GM19467 (cell line): ENCODE results near the gene VPS29.
"Not testable (repeated sequence)": the region's sequence is repeated elsewhere in the genome, so short reads cannot be mapped to it uniquely, and the experiment has no call there.

Experiments used
- ATAC-seq: cut with Tn5 transposase; IDR thresholded peaks from one replicate; pipeline ENCODE4 v1.9.1; 2021; ENCODE audit warnings: mild to moderate bottlenecking, moderate library complexity; ENCODE audit not compliant: unreplicated experiment

Gene VPS29

GRCh38 chr12:110501752-110502738, at the start of gene VPS29, which contains the start of gene RAD9B:
Gene VPS29, minus strand, starts transcription at chr12:110502111. Its CDS starts 60 bp downstream, at chr12:110502051.
Gene RAD9B, plus strand, starts transcription at chr12:110502331. Its CDS starts 7 bp downstream, at chr12:110502338.
- peak; percentile 93 for ATAC-seq

- ATAC-seq = no peak
Measured at GRCh38 chr12:110550981-110551380, 49.1 kb upstream of the VPS29 start.

- no peak for ATAC-seq
Measured at GRCh38 chr12:110549716-110550115, 47.8 kb upstream of the VPS29 start.

DNA sequence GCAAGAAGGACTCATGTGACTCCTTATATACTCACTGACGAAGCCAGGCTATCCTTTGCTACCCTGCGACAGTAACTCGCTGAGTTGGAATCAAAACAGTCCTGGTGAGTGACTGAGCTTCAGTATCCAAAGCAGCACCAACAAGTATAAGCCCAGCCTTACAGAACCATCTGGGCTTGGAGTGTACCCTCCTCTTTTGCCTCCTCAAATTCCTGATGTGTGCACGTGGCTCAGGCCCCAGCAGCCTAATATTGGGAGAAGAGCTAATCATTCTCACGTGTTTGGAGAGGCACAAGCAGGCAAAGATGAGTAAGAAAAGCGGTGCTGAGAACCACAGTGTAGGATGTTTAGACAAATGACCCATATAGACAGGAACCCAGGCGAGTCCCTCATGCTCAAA, 46.8 kb upstream of the VPS29 start:
- ATAC-seq = no peak

GRCh38 chr12:110547090-110547489, 45.2 kb upstream of the VPS29 start:
- ATAC-seq = no peak

- no peak for ATAC-seq
Measured at GRCh38 chr12:110546339-110546738, 44.4 kb upstream of the VPS29 start.

DNA sequence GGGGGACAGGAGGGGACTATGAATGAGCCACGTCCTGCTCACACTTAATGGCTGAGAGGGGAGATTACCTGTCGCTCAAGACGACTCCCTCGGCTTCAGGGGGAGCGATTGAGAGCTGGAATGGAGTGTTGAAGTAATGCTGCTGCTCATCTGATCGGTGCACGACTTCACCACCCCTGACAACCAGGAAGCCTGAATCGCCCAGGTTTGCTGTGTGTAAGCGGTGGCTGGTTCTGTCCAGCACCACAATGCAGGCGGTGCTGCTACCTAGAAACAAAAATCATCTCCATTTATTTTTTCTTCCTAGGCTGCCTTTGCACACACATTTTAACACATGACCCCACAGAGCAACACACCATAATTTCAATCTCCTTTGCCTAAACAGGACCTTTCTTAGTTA, 43.9 kb upstream of the VPS29 start:
- no peak for ATAC-seq

DNA sequence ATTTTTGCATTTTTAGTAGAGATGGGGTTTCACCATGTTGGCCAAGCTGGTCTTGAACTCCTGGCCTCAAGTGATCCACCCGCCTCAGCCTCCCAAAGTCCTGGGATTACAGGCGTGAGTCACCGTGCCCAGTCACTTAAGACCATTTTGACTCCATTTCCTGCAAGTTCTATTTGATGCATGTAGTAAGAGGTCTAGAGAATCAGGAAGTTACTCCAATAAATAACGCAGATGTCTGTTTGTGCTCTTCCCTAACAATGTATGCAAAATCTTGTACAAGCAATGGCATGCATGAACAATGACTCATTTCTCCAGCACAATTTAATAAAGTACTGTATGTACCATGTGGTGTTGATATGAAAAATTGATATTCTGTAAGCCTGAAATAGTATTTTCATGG, 43.3 kb upstream of the VPS29 start:
- ATAC-seq = not testable (repeated sequence)

GRCh38 chr12:110543965-110544364, 42.1 kb upstream of the VPS29 start:
- no peak for ATAC-seq

- ATAC-seq = no peak
Measured at GRCh38 chr12:110543252-110543959, 41.5 kb upstream of the VPS29 start.

GRCh38 chr12:110540048-110540447, 38.1 kb upstream of the VPS29 start:
- ATAC-seq = no peak

- ATAC-seq = no peak
Measured at GRCh38 chr12:110538869-110539622, 37.1 kb upstream of the VPS29 start.

DNA sequence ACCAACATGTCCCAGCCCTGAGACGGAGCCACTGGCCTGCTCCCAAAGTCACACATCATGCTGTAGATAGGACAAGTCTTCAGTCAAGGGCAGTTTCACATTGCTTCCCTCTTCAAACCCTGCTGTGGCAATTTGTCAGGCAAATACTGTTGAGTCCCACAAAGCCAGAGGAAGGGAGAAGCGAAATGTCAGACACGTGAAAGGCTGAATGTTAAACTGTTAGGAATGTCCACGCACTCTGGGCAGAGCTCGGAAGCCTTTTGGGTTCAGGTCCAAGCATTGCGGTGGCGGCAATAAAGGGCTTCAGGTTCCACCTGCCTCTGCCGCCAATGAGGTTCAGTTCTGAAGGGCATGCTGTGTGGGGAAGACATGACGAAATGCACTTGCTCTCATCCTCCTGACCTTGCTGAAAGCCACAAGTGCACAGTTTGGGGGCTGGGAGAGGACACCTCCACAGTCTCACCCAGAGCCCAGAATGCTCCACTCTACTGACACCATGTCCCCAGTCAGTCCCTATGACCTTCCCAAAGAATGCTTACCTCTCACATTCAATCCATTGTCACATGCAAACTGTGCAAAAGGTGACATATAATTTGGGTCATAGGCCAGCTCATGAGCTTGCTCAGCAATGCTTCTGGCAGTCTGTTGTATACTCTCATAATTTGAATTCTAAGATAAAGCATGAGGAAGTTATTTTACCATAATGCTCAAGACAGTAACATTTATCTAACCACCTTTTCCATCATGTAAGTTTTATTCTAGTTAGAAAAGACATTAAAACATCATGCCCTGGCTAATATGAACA, 35.9 kb upstream of the VPS29 start:
- no peak for ATAC-seq

DNA sequence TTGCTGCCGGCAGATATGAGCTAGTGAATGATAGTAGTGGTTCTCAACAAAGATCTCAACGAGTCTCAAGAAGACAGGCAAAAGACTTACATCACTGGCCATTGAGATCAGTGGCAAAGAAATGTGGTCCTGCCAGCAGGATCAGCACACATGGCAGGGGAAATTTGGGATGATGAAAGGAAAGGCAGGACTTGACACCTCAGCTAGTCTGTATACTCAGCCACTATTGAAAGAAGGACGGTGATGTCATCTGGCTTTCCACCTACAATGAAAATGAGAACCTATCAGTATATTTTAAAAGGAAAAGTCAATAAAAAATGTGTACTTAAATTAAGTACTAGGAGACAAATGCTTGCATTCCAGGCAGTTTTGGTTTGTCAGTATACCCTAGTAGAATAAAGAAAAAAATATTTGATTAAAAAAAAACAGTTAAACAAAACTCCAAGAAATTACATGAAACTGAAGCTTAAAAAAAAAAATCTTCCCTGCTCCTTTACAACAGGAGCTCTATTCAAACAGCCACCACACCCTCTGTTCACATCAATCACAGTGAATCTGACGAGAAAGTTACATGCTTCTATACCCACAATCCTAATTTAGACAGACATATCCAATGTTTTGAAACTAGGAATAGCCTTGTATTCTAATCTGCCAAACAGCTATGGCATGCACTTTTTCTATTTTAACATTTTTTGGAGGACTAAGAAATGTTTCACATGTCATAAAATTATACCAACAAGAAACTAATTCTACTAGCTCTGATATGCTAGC, 35.1 kb upstream of the VPS29 start:
- no peak for ATAC-seq

DNA sequence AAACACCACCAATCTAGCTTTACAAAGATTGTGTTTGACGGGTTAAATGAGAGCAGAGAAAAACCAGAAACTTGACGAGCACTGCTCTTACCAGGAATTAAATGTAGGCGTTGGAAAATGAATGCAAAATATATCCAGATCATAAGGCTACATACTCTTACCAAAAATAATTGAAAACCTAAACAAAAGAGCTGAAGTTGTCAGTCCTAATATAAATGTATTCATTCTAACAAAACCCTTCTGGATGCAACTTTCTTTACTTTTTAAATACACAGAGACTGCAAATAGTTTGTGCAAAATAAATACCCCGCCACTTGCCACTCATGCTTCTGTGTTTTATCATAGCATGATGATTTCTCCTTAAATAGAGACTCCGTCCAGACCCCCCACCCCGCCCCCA, 32.9 kb upstream of the VPS29 start:
- no peak for ATAC-seq

DNA sequence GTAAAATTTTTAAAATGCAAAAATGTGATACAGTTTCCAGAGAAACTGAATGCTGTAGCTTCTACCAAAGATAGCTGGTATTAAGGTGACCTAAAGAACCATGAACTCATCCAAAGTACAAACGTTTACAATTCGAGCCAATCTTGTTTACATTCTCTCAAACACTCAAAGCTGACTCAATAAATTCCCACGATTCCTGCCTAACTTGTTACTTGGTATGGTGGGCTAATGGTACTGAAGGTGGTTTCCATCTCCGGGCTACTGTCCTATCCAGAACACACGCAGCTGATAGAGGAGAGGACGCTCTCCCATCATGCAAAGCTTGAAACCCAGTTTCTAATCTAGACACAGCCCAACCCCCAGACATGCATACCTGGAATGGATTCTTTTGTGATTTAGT, 31.7 kb upstream of the VPS29 start:
- ATAC-seq = no peak

DNA sequence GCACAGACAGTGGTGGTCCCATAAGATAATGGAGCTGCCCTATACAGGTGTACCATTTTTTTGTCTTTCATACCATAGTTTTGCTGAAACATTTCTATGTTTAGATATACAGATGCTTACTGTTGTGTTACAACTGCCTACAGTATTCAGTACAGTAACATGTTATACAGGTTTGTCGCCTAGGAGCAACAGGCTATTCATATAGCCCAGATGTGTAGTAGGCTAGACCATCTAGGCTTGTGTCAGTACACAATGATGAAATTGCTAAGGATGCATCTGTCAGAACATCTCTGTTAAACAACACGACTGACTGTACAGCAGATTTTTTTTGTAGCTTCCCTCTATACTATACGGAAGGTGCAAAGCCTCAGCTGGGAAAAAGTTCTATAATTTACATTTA, 30.7 kb upstream of the VPS29 start:
- ATAC-seq = no peak

DNA sequence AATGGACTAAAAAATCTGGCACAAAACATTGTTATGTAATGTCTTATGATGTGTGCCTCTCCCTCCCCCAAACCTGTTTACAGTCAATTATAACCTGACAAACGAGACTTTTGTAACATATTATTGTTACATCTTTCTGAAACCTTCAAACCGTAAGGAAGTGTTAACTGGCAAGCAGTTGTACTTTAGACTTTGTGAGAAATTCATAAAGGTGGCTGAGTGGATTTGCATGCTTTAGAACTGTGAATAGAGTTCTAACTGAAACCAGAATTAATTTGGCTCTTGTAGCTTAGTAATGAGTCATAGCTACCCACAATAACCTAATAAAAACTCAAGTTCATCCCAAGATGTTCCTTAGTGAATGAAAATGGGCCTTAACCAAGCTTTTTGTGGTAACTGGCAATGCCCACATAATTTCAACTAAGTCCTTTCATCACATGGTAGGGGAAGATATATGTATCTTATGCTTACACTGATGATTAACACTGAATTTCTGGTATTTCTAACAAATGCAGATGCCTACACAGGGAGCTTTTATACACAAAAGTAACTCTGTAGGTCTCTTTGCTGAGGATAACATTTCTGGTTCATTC, 29.9 kb upstream of the VPS29 start:
- peak; percentile 80 for ATAC-seq

DNA sequence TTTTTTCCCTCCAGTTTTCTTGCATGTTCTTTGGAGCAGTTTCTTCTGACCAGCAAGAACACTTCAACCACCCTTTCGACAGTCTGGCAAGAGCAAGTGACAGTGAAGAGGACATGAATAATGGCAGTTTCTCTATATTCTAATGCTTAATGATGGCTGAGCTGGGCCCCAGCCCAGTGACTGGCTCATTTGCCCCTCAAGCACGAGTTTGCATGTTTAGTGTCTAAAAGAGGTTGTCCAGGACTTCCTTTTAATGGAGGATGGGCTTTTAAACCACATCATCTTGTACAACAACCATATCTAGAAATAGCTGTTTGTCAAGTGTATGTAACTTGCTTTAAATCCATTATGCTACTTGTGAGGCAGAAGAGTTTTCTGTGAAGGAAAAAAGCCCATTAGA, 28.6 kb upstream of the VPS29 start:
- ATAC-seq = no peak
